ENCODE results near the gene PKD1L1.

PKD1L1 gene

DNA sequence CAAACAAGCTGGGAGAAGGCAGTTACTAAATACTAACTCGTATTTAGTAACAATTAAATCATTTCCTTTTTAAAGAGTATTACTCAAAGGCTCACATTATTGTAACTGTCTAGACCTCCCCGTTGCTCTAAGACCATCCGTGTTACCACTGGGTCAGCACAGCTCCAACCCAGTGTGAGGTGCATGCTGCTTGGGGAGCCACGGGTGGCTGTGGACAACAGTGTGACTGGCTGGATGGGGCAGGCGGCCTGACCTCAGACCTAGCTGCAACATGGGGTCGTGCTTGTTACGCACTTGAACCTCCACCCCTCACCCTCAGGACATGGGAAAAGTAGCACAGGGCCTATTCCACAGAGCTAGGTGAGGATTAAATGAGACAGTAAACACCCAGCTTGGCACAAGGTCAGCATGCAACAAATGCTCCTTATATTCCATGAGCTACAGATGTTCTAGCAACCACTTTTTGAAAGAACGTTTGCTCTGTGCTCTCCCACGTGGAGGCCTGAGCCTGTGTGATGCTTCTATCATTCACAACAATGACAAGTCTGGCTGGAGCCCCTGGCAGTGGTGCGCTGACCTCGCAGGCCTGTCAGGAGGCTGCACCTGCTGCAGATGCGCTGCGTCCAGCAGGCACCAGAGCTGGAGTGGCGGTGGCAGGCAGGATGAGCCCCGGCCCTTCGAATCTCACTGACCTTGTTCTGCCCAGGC lies 135.7 kb downstream of the PKD1L1 start:
- Histone ChIP-seq H3K4me1 (ENCODE audit: control insufficient read depth, insufficient read depth, low read length) (no peaks in the 10 kb centered on the region), H3K4me3 (ENCODE audit: low read depth, low read length) (no peak overlapping the region), H3K36me3 (ENCODE audit: control insufficient read depth in 2 of 2, insufficient read depth in 1 of 2, low read length in 2 of 2) (no peaks in the 10 kb centered on the region), H3K27ac (ENCODE audit: extremely low read depth, low read depth, low read length) (no peak overlapping the region), H3K9me3 (ENCODE audit: control insufficient read depth, insufficient read depth, low read depth, low read length) (no peaks in the 10 kb centered on the region)
- no peak for TF ChIP-seq ZNF10 (tag by site-specific recombination; IDR thresholded peaks at IDR 0.05)
- no peak for TF ChIP-seq ZNF544 (tag by site-specific recombination; IDR thresholded peaks at IDR 0.05)
- TF ChIP-seq ZBTB20 (tag by site-specific recombination; IDR thresholded peaks at IDR 0.05), result no peak
- TF ChIP-seq ZNF624 (tag by site-specific recombination; IDR thresholded peaks at IDR 0.05), result no peak
- TF ChIP-seq KLF1 (tag by site-specific recombination; IDR thresholded peaks at IDR 0.05), result no peak
- TF ChIP-seq ZFP41 (tag by site-specific recombination; IDR thresholded peaks at IDR 0.05; ENCODE audit: borderline replicate concordance), result no peak
- TF ChIP-seq ZNF514 (tag by site-specific recombination; IDR thresholded peaks at IDR 0.05), result no peak
- no peak for TF ChIP-seq ZNF776 (tag by site-specific recombination; IDR thresholded peaks at IDR 0.05; ENCODE audit: borderline replicate concordance)
- TF ChIP-seq ZNF214 (tag by site-specific recombination; IDR thresholded peaks at IDR 0.05; ENCODE audit: borderline replicate concordance), result no peak
- no peak for TF ChIP-seq ZNF621 (tag by site-specific recombination; IDR thresholded peaks at IDR 0.05)
- no peak for TF ChIP-seq ZNF629 (tag by site-specific recombination; IDR thresholded peaks at IDR 0.05)
- no peak for TF ChIP-seq HOXC10 (CRISPR knock-in tag; IDR thresholded peaks at IDR 0.05)
- TF ChIP-seq ZNF175 (tag by site-specific recombination; IDR thresholded peaks at IDR 0.05), result no peak
- TF ChIP-seq ZNF548 (tag by site-specific recombination; IDR thresholded peaks at IDR 0.05), result no peak
- no peak for TF ChIP-seq ZFP69B (tag by site-specific recombination; IDR thresholded peaks at IDR 0.05)
- no peak for TF ChIP-seq YY1 (tag by site-specific recombination; IDR thresholded peaks at IDR 0.05)
- no peak for TF ChIP-seq ZNF146 (tag by site-specific recombination; IDR thresholded peaks at IDR 0.05)
- CTCF ChIA-PET, result interaction anchor here (1.0 kb wide), 1 partner anchor 547 kb away, joined by 3 read pairs; no protein-coding TSS in a partner anchor
- POLR2A ChIA-PET, result no interaction called here

DNA sequence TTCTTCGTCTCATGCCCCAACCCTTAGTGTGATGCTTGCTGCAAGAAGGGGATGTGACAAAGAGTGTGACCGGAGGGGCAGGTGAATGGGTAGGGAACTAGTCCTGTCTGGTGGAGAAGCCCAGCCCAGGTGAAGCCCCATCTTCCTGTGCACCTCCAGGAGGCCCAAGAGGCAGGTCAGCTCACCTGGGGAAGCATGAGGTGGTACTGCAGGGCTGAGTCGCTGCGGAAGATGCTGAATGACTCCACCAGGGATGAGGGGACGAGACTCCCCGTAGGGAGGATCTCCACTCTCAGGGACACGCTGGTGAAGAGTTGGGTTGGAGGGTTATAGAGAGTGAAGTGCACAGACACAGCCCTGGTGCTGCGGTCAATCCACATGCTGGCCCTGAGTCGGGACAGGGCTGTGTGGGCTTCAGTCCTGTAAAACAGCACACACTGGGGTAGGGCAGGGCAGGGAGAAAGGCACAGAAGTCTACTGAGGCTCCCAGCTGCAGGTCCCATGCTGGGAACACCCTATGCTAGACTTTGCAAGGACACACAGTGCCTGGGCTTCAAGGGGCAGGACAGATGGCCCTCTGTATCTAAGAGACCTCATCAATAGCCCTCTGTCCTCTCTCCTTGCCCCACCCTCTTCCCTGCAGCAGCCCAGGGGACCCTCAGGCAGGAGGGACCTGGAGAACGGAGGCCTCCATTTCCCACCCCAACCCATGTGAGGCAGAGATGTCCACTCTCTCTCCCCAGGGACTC lies 136.5 kb downstream of the PKD1L1 start:
- POLR2A ChIA-PET, result no interaction called here
- CTCF ChIA-PET, result interaction anchor here (0.6 to 3.9 kb wide), 3 partner anchors 19 to 546 kb away, joined by 3 to 11 read pairs (median 3); no protein-coding TSS in a partner anchor

More for the DNA sequence above, 136.5 kb downstream of the PKD1L1 start:
- Histone ChIP-seq H3K4me3 (ENCODE audit: low read depth, low read length) (no peak overlapping the region), H3K27ac (ENCODE audit: extremely low read depth, low read depth, low read length) (no peak overlapping the region), H3K36me3 (ENCODE audit: control insufficient read depth in 2 of 2, insufficient read depth in 1 of 2, low read length in 2 of 2) (no peaks in the 10 kb centered on the region), H3K4me1 (ENCODE audit: control insufficient read depth, insufficient read depth, low read length) (no peaks in the 10 kb centered on the region), H3K9me3 (ENCODE audit: control insufficient read depth, insufficient read depth, low read depth, low read length) (no peaks in the 10 kb centered on the region)
- TF ChIP-seq BCL11B (tag by site-specific recombination; IDR thresholded peaks at IDR 0.05; ENCODE audit: low read depth) (no peak), ZNF302 (tag by site-specific recombination; IDR thresholded peaks at IDR 0.05; ENCODE audit: low read depth) (no peak), ZNF600 (tag by site-specific recombination; IDR thresholded peaks at IDR 0.05) (no peak), ZXDB (tag by site-specific recombination; IDR thresholded peaks at IDR 0.05) (no peak), ZNF501 (tag by site-specific recombination; IDR thresholded peaks at IDR 0.05) (no peak), ZNF341 (tag by site-specific recombination; IDR thresholded peaks at IDR 0.05; ENCODE audit: low read depth) (no peak), ZNF394 (tag by site-specific recombination; IDR thresholded peaks at IDR 0.05; ENCODE audit: borderline replicate concordance) (no peak), ZNF202 (tag by site-specific recombination; IDR thresholded peaks at IDR 0.05; ENCODE audit: borderline replicate concordance) (no peak), ZNF707 (tag by site-specific recombination; IDR thresholded peaks at IDR 0.05) (no peak)
- TF ChIP-seq, protein P1, sequence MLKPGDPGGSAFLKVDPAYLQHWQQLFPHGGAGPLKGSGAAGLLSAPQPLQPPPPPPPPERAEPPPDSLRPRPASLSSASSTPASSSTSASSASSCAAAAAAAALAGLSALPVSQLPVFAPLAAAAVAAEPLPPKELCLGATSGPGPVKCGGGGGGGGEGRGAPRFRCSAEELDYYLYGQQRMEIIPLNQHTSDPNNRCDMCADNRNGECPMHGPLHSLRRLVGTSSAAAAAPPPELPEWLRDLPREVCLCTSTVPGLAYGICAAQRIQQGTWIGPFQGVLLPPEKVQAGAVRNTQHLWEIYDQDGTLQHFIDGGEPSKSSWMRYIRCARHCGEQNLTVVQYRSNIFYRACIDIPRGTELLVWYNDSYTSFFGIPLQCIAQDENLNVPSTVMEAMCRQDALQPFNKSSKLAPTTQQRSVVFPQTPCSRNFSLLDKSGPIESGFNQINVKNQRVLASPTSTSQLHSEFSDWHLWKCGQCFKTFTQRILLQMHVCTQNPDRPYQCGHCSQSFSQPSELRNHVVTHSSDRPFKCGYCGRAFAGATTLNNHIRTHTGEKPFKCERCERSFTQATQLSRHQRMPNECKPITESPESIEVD (tag by site-specific recombination; IDR thresholded peaks at IDR 0.05), result no peak
- TF ChIP-seq, protein P2, sequence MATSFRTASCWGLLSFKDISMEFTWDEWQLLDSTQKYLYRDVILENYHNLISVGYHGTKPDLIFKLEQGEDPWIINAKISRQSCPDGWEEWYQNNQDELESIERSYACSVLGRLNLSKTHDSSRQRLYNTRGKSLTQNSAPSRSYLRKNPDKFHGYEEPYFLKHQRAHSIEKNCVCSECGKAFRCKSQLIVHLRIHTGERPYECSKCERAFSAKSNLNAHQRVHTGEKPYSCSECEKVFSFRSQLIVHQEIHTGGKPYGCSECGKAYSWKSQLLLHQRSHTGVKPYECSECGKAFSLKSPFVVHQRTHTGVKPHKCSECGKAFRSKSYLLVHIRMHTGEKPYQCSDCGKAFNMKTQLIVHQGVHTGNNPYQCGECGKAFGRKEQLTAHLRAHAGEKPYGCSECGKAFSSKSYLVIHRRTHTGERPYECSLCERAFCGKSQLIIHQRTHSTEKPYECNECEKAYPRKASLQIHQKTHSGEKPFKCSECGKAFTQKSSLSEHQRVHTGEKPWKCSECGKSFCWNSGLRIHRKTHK (tag by site-specific recombination; IDR thresholded peaks at IDR 0.05), result no peak
- TF ChIP-seq, protein P3, sequence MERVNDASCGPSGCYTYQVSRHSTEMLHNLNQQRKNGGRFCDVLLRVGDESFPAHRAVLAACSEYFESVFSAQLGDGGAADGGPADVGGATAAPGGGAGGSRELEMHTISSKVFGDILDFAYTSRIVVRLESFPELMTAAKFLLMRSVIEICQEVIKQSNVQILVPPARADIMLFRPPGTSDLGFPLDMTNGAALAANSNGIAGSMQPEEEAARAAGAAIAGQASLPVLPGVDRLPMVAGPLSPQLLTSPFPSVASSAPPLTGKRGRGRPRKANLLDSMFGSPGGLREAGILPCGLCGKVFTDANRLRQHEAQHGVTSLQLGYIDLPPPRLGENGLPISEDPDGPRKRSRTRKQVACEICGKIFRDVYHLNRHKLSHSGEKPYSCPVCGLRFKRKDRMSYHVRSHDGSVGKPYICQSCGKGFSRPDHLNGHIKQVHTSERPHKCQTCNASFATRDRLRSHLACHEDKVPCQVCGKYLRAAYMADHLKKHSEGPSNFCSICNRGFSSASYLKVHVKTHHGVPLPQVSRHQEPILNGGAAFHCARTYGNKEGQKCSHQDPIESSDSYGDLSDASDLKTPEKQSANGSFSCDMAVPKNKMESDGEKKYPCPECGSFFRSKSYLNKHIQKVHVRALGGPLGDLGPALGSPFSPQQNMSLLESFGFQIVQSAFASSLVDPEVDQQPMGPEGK (tag by site-specific recombination; IDR thresholded peaks at IDR 0.05), result no peak

All from HEK293 (cell line).